Stimulated activated CD8-positive, alpha-beta memory T cell treated with anti-CD3 and anti-CD28 coated beads, Interleukin-15, amount 100 ng/mL, for 24 hours (primary cell): ENCODE measurements around the gene KIAA1958.
"Not testable (repeated sequence)": the region's sequence is repeated elsewhere in the genome, so short reads cannot be mapped to it uniquely, and the experiment has no call there.

Source experiments
- DNase-seq: peaks from one replicate; pipeline ENCODE4 v3.0.0-alpha.2; 2020; ENCODE audit warnings: low read depth

Gene KIAA1958

DNA sequence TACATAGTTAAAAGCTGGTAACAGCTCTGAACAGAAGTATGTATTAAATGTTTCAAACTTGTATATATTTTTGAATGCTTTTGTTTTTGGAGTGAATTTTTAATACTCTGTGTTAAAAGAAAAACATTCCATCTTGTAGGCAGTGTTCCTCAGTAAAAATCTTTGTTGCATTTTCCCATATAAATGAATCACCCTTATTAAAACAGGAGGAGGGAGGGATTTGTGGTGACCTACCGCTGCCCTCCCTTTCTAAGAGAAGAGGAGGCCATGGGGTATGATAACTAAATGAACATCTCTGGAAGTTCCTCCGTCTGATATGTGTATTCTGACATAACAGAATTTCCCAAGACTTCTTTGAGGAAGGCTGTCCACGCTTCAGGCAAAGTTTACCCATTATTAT is 177.9 kb downstream of the KIAA1958 start:
- DNase-seq = no peak

DNA sequence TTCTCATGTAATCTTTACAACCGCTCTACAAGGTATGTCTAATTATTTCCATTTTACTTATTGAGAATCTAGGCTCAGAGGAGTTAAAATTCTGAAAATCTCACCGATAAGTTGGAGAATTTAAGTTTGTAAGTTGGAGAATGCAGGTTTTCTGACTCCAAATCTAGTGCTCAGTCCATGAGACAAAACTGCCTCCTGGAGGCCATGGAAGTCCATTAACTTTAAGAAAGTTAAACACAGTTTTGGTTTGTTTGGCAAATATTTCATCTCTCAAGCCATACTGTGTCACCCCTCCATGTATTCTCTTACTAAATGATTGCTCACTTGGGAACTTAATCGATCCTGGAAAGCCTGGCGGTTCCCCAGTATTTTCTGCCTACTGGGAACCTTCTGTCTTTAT is 178.7 kb downstream of the KIAA1958 start:
- no peak for DNase-seq

DNA sequence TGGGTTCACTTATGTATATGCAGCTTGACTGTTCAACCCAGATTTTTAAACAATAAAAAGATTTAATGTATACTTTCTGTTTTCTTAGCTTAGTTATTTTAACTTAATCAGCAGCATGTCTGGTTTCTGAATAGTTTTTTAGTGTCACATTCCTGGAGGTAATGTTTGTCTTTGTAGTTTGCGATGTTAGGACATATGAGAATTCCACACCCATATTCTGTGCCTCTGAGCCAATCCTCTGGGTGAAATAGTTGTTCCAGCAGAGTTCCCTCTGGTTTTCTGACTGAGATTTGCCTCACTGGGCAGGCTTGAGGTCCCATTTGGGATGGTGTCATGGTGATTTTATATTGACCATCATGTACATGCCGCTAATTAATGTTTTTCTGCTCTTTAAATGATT is 182.7 kb downstream of the KIAA1958 start:
- no peak for DNase-seq

- DNase-seq = no peak
These were observed 184.5 kb downstream of the KIAA1958 start for GRCh38 chr9:112670991-112671625.

- DNase-seq = not testable (repeated sequence)
These were observed 186.6 kb downstream of the KIAA1958 start for GRCh38 chr9:112673221-112673620.

DNA sequence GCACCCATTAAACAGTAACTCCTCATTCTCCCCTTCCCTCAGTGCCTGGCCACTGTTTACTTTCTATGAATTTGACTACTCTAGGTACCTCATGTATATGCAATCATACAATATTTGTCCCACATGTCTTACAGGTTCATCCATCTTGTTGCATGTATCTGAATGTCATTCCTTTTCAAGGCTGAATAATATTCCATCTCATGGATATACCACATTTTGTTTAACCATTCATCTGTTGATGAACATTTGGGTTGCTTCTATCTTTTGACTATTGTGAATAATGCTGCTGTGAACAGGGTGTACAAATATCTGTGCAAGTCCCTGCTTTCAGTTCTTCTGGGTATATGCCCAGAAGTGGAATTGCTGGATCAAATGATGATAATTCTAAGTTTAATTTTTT is 190.4 kb downstream of the KIAA1958 start:
- DNase-seq = no peak

DNA sequence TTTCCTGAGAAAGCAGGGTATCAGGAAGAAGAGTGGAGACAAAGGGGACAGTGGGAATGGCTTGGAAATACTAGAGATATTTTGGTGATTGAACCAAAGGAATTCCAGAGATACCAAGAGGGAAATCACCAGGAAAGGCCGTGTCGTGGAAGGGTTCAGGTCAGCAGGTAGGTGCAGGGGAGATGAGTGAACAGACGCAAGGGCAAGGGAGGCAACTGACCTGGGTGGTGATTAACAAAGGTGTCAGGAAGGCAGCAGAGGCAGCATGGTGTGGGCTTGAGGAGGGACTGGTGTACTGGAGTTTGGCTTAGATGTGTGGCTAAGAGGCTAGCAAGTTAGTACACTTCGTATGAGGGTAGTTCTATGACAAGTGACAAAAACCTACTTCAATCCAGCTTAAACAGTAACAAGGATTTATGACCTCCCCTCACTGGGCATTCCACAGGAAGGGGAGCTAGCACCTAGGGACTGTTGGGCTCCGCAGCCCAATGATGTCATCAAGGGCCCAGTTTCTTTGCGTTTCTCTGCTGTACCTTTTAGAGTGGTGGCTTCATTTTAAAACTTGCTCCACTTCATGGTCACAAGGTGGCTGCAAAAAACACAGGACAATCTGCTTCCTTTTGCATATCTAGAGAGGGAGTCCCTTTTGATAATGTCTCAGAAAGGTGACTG is 194.2 kb downstream of the KIAA1958 start:
- no peak for DNase-seq

DNA sequence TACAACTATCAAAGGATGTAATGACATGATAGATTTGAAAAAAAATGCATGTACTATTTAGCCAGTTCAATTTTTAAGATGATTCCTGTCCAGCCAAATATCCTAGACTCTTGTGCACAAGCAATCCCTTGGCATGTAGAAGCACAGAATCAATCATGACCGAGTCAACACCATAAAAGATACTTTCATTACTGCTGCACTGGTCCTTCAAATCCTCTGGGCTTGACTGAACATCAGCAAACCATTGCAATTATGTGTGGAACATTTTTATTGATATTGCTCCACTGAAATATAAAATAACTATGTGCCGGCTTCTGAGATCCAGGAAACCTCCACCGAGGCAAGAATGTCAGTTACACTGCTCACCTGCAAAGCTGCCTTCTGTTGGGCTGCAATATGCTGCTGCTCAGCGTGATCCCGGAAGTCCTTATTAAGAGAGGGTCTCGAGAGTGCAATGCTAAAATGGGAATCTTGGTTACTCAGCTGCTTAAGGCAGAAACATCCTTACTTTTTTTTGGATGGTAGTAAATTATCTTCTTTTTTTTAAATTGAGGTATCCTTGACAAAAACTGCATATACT is 202.6 kb downstream of the KIAA1958 start:
- no peak for DNase-seq

DNA sequence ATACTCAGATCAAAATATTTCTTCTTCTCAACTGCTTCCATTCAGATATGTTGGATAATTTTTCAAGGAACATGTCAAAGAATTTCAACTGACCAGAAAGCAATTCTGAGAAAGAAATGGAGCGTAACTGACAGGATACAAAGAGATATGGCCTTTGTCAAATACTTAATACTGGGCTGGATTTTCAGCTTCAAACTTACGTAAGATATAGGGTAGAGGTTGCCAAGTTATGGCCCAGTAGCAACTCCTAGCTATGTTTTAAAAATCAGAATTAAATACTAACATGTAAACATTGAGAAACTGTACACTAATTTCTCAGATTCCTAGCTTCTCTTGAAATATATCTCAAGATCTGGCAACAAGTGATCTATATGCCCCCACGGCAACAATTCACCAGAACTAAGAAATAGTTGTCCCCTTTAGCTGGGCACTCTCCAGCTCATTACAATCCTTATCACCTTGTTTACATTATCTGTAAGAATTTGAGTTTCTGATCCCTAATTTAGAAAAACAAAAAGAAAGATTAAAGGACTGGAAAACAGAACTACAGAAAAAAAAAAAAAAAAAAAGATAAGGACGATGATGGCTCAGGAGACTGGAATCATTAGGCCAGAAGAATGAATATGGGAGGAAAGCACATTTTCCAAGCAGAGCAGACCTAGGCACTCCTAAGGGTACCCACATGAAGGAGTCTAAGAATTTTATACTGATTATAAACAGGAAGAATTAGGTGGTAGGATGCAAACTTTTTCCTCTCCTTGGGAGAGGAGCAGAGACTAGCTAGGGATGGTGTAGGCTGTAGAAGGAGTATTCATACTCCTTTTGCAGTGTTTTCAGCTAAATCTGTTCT is 208.3 kb downstream of the KIAA1958 start:
- no peak for DNase-seq

DNA sequence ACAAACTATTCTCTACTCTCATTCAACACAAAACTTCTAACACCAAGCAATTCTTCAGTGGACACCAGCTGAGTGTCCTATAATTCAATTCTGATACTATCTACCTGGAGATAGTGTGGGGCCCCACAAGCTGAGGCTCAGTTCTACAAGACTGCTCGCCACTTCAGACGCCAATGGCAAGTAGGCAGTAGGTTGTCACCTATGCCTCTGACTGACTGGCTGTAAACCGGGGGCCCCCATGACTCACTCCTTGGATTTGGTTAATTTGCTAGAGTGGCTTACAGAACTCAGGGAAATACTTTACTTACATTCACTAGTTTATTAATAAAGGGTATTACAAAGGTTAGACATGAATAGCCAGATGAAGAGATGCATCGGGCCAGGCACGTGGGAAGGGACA is 209.8 kb downstream of the KIAA1958 start:
- no peak for DNase-seq

- DNase-seq = no peak
These were observed 212.6 kb downstream of the KIAA1958 start for GRCh38 chr9:112699230-112699629.

GRCh38 chr9:112700085-112700484 is 213.5 kb downstream of the KIAA1958 start:
- no peak for DNase-seq

DNA sequence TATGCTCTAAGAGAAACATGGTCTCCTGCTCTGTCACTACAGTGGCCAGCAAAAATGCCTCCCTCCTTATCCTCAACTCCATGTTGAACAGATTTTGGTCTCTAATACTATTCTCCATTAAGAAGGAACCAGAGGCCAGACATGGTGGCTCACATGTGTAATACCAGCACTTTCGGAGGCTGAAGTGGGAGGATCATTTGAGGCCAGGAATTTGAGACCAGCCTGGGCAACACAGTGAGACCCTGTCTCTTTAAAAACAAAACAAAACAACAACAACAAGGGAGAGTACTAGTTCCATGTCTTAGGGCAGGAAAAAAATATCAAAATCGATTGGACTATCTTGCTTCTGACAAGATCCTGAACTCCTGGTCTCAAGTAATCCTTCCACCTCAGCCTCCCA is 216.7 kb downstream of the KIAA1958 start:
- no peak for DNase-seq

GRCh38 chr9:112705768-112706427 is 219.3 kb downstream of the KIAA1958 start:
- no peak for DNase-seq

DNA sequence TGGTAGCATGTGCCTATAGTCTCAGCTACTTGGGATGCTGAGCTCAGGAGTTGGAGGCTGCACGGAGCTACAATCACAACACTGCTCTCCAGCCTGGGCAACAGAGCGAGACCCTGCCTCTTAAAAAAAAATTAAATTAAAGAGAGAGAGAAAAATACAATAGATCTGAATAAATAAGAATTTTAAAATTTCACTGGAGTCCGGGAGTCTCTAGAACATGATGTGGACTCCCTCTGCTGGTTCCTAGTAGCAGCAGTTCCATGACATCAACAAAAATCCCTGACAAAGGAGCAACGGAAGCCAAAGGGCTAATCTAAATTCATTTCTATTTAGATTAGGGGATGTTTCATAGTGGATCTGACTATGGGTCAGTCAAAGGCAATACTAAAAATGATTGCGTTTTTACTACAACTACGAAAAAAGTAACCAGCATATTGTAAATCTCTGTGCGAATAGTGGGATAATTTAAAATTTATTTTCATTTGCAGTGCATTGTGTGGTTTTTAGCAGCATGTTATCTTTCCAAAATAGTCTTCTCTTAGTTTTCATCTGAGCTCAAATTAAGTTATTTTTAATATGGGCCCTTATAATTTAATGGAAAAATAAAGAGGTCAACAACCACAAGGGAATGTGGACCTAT is 224.5 kb downstream of the KIAA1958 start:
- DNase-seq = no peak

GRCh38 chr9:112712678-112713077 is 226.1 kb downstream of the KIAA1958 start:
- no peak for DNase-seq

- DNase-seq = peak; percentile 94
These were observed 231.2 kb downstream of the KIAA1958 start, which contains the start of gene INIP for GRCh38 chr9:112717661-112718331. TSS of gene INIP (minus strand) at chr9:112718117. CDS start at chr9:112716485, 1,632 bp downstream.
